Glutamatergic neuron (in vitro differentiated cells): ENCODE results near the gene SLC15A1. TPM values are rescaled to one million over a fixed set of nuclear protein-coding genes. Genes with fewer than 3 reads are reported as not detected.

ENCODE experiments used
- DNase-seq: peaks from one replicate; pipeline ENCODE4 v3.0.0; 2022
- H3K27ac Mint-ChIP-seq: one replicate; pipeline ENCODE4 v1.8.0; 2020; ENCODE audit warnings: mild to moderate bottlenecking, mixed read lengths, inconsistent platforms; ENCODE audit not compliant: unreplicated experiment
- H3K27me3 Mint-ChIP-seq: one replicate; pipeline ENCODE4 v1.8.0; 2020; ENCODE audit warnings: mild to moderate bottlenecking, moderate library complexity, mixed read lengths, inconsistent platforms; ENCODE audit not compliant: unreplicated experiment
- H3K36me3 Mint-ChIP-seq: one replicate; pipeline ENCODE4 v1.8.0; 2020; ENCODE audit warnings: mild to moderate bottlenecking, mixed read lengths, inconsistent platforms; ENCODE audit not compliant: unreplicated experiment
- H3K4me1 Mint-ChIP-seq: one replicate; pipeline ENCODE4 v1.8.0; 2020; ENCODE audit warnings: mild to moderate bottlenecking, low read depth, mixed read lengths, inconsistent platforms; ENCODE audit not compliant: unreplicated experiment
- H3K4me3 Mint-ChIP-seq: one replicate; pipeline ENCODE4 v1.8.0; 2020; ENCODE audit warnings: mild to moderate bottlenecking, mixed read lengths, inconsistent platforms; ENCODE audit not compliant: unreplicated experiment
- H3K9me3 Mint-ChIP-seq: one replicate; pipeline ENCODE4 v1.8.0; 2020; ENCODE audit warnings: mild to moderate bottlenecking, moderate library complexity, mixed read lengths, inconsistent platforms; ENCODE audit not compliant: unreplicated experiment
- CTCF ChIP-seq: fragments of 200-600 bp; sonication (generic); IDR thresholded peaks from one replicate; pipeline ENCODE4 v1.5.0; 2021; ENCODE audit not compliant: partially characterized antibody, unreplicated experiment
- total RNA-seq: library from RNA; stranded (reverse); fragmentation: NEBNext Ultra II Directional; extraction: Animal tissue kit (Norgen Biotek cat#: 25700); gene quantifications from one replicate; pipeline ENCODE4 v1.2.1, GENCODE V29; 2021; ENCODE audit not compliant: unreplicated experiment

The SLC15A1 gene
- total RNA-seq, 1 donor from 2014 or later: not detected

DNA sequence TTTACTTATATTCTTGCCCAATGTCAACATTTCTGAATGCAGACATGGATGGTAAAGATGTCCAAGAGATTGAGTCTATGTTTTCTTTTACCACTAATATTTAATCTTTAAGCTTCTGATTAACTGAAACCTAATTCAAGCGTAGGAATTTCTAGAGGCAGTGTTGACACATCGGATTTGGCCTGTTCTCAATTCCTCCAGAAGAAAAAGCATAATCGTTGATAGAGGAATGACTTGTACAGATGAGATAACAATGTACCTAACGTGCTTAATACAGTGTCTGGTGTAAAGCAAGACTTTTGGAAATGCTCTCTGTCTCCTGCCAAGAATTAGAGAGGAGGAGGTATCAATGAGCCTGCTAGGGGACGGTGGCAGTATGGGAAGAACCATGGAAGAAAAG lies 35.2 kb downstream of the SLC15A1 start:
- H3K36me3 Mint-ChIP-seq: no peaks in the 10 kb centered on the region
- H3K4me3 Mint-ChIP-seq: no peak overlapping the region
- H3K9me3 Mint-ChIP-seq: no peaks in the 10 kb centered on the region
- no peak for TF ChIP-seq CTCF
- no peak for DNase-seq
- no peaks in the 10 kb centered on the region for H3K27me3 Mint-ChIP-seq
- no peak overlapping the region for H3K27ac Mint-ChIP-seq
- H3K4me1 Mint-ChIP-seq: no peaks in the 10 kb centered on the region

DNA sequence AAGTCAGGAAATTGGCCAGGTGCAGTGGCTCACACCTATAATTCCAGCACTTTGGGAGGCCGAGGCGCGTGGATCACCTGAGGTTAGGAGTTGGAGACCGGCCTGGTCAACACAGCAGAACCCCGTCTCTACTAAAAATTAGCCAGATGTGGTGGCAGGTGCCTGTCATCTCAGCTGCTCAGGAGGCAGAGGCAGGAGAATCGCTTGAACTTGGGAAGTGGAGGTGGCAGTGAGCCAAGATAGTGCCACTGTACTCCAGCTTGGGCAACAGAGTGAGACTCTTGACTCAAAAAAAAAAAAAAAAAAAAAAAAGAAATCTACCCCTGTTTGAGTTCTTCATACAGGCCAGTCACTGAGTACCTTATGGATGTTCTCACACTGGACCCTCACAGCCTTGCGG lies 42.0 kb downstream of the SLC15A1 start:
- Mint-ChIP-seq H3K9me3 (no peaks in the 10 kb centered on the region), H3K27me3 (no peaks in the 10 kb centered on the region), H3K4me3 (no peak overlapping the region), H3K4me1 (no peaks in the 10 kb centered on the region), H3K27ac (no peak overlapping the region), H3K36me3 (no peaks in the 10 kb centered on the region)
- DNase-seq: no peak
- TF ChIP-seq CTCF: no peak

DNA sequence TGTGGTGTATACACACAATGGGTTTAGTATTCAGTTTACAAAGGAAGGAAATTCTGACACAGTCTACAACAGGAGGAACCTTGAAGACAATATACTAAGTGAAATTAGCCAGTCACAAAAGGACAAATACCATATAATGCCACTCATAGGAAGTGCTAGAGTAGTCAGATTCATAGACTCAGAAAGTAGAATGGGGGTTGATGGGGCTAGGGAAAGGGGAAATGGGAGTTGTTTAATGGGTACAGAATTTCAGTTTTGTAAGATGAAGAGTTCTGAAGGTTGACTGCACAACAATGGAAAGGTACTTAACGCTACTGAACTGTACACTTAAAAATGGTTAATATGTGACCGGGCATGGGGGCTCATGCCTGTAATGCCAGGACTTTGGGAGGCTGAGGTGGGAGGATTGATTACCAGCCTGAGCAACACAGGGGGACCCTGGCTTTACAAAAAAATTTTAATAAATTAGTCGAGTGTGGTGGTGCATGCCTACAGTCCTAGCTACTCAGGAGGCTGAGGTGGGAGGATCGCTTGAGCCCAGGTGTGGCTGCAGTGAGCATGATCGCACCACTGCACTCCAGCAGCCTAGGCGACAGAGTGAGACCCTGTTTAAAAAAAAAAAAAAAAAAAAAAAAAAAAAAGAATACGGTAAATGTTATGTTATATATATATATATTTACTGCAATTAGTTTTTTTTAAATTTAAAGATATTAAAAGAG lies 45.0 kb downstream of the SLC15A1 start:
- H3K4me3 Mint-ChIP-seq: no peak overlapping the region
- no peaks in the 10 kb centered on the region for H3K4me1 Mint-ChIP-seq
- DNase-seq: no peak
- H3K36me3 Mint-ChIP-seq: no peaks in the 10 kb centered on the region
- H3K27me3 Mint-ChIP-seq: no peaks in the 10 kb centered on the region
- H3K27ac Mint-ChIP-seq: no peak overlapping the region
- no peak for TF ChIP-seq CTCF
- no peaks in the 10 kb centered on the region for H3K9me3 Mint-ChIP-seq

DNA sequence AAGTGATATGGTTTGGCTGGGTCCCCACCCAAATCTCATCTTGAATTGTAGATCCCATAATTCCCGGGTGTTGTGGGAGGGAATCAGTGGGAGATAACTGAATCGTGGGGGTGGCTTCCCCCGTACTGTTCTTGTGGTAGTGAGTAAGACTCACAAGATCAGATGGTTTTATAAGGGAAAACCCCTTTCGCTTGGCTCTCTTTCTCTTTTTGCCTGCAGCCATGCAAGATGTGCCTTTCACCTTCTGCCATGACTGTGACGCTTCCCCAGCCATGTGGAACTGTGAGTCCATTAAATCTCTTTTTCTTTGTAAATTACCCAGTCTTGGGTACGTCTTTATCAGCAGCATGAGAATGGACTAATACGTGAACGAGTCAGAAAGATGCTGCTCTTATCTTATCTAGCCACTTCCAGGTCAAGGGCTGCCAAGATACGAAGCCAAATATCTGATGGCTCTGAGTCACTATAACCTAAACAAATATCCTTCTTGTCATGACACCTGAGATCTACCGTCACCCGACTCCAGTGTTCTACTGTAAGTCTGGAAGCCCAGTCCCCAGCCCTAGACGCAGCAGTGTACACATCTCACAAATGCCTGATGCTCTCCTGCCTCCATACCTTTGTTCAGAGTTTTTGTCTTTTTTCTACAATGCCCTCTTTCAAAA lies 45.9 kb downstream of the SLC15A1 start:
- H3K27ac Mint-ChIP-seq: no peak overlapping the region
- H3K9me3 Mint-ChIP-seq: no peaks in the 10 kb centered on the region
- no peaks in the 10 kb centered on the region for H3K4me1 Mint-ChIP-seq
- H3K36me3 Mint-ChIP-seq: no peaks in the 10 kb centered on the region
- TF ChIP-seq CTCF: no peak
- no peaks in the 10 kb centered on the region for H3K27me3 Mint-ChIP-seq
- DNase-seq: no peak
- no peak overlapping the region for H3K4me3 Mint-ChIP-seq

DNA sequence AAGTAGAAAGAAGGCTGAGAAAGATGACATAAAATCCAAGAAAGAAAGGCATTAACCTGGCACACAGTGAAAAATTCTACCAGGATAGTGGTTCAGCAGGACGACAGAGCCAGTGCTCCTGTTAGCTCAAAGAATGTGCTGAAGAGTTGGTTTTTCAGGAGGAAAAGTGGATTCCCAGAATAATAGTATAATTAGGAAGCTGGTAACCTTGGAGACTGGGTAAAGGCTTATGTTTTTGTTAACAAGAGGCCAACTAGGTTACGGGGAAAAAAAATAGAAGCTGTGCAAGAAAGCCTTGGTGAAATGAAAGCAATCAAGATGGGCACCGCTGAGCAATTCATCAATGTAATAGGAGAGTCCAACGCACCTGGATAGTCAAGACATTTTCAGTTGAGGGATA lies 54.7 kb downstream of the SLC15A1 start:
- Mint-ChIP-seq H3K36me3 (no peaks in the 10 kb centered on the region), H3K27ac (no peak overlapping the region), H3K9me3 (no peaks in the 10 kb centered on the region), H3K27me3 (peaks cover 3% of the 10 kb centered on the region), H3K4me1 (no peaks in the 10 kb centered on the region), H3K4me3 (no peak overlapping the region)
- no peak for TF ChIP-seq CTCF
- DNase-seq: no peak
